HEK293 (cell line): ENCODE data around the gene CSAD.
A peak's percentile ranks its signal among the peaks of the same experiment; 100 is the strongest.

Source experiments
- CTCF ChIA-PET: fragments of 350-600 bp; formaldehyde crosslinking; extraction: SDS; loops from one replicate; lab custom pipeline; 2021; ENCODE audit warnings: antibody characterized with exemption; lab: Yijun Ruan, JAX
- POLR2A ChIA-PET: fragments of 300-600 bp; formaldehyde crosslinking; extraction: SDS; loops from one replicate; lab custom pipeline; 2020; ENCODE audit warnings: antibody characterized with exemption, inconsistent platforms; lab: Yijun Ruan, JAX
- H3K27ac ChIP-seq: fragments of 200-500 bp; sonication (Bioruptor generic); 2 replicates; pipeline ENCODE4 v1.5.1; 2014; ENCODE audit warnings: low read depth, low read length, control low read depth, inconsistent platforms; ENCODE audit errors: extremely low read depth
- H3K36me3 ChIP-seq, 2 experiments: fragments of 200-500 bp in 1 of 2; sonication (Bioruptor generic) in 1 of 2; 1 replicate in 1 of 2; 2 replicates in 1 of 2; pipeline ENCODE4 v1.5.1; 2014 to 2017; ENCODE audit warnings: inconsistent platforms in 2 of 2, low read length in 2 of 2; ENCODE audit not compliant: control insufficient read depth in 2 of 2, insufficient read depth in 1 of 2
- H3K4me1 ChIP-seq: fragments of 200-500 bp; sonication (Bioruptor generic); 2 replicates; pipeline ENCODE4 v1.5.1; 2014; ENCODE audit warnings: mild to moderate bottlenecking, low read length, inconsistent platforms; ENCODE audit not compliant: control insufficient read depth, insufficient read depth
- H3K4me3 ChIP-seq: 2 replicates; pipeline ENCODE4 v1.5.1; 2011; ENCODE audit warnings: low read depth, mild to moderate bottlenecking, control low read depth, low read length, moderate library complexity
- H3K9me3 ChIP-seq: fragments of 200-500 bp; sonication (Bioruptor generic); 2 replicates; pipeline ENCODE4 v1.5.1; 2014; ENCODE audit warnings: low read depth, low read length, inconsistent platforms; ENCODE audit not compliant: control insufficient read depth, insufficient read depth
- IKZF3 ChIP-seq: fragments of 450-650 bp; IDR thresholded peaks from 2 replicates; pipeline ENCODE4 v1.5.0; 2018; ENCODE audit warnings: missing biosample characterization, mild to moderate bottlenecking, missing genetic modification characterization, moderate library complexity
- KLF8 ChIP-seq: fragments of 450-650 bp; formaldehyde crosslinking; IDR thresholded peaks from 2 replicates; pipeline ENCODE4 v1.5.1; 2016; ENCODE audit warnings: missing biosample characterization, missing genetic modification characterization
- PRDM1 ChIP-seq: fragments of 450-650 bp; formaldehyde crosslinking; IDR thresholded peaks from 2 replicates; pipeline ENCODE4; 2016; ENCODE audit warnings: missing biosample characterization, missing genetic modification characterization
- RBAK ChIP-seq: fragments of 450-650 bp; formaldehyde crosslinking; IDR thresholded peaks from 2 replicates; pipeline ENCODE4 v1.5.1; 2016; ENCODE audit warnings: missing biosample characterization, missing genetic modification characterization
- SCRT1 ChIP-seq: fragments of 450-650 bp; formaldehyde crosslinking; IDR thresholded peaks from 2 replicates; pipeline ENCODE4 v1.5.1; 2016; ENCODE audit warnings: missing biosample characterization, missing genetic modification characterization, borderline replicate concordance
- SCRT2 ChIP-seq: fragments of 450-650 bp; formaldehyde crosslinking; IDR thresholded peaks from 2 replicates; pipeline ENCODE4 v1.5.1; 2016; ENCODE audit warnings: missing biosample characterization, missing genetic modification characterization
- ZBTB21 ChIP-seq: fragments of 450-650 bp; formaldehyde crosslinking; IDR thresholded peaks from 2 replicates; pipeline ENCODE4 v1.5.1; 2017; ENCODE audit warnings: missing biosample characterization, missing genetic modification characterization
- ZBTB7A ChIP-seq: fragments of 450-650 bp; formaldehyde crosslinking; IDR thresholded peaks from 2 replicates; pipeline ENCODE4 v1.5.1; 2016; ENCODE audit warnings: low read depth, missing biosample characterization, missing genetic modification characterization
- ZEB2 ChIP-seq: fragments of 450-650 bp; formaldehyde crosslinking; IDR thresholded peaks from 2 replicates; pipeline ENCODE4 v1.5.1; 2016; ENCODE audit warnings: missing biosample characterization, missing genetic modification characterization
- ZIC2 ChIP-seq: fragments of 450-650 bp; formaldehyde crosslinking; IDR thresholded peaks from 2 replicates; pipeline ENCODE4 v1.5.1; 2016; ENCODE audit warnings: missing biosample characterization, missing genetic modification characterization
- ZNF239 ChIP-seq: fragments of 450-650 bp; formaldehyde crosslinking; IDR thresholded peaks from 2 replicates; pipeline ENCODE4 v1.5.1; 2016; ENCODE audit warnings: missing biosample characterization, missing genetic modification characterization
- ZNF324 ChIP-seq: fragments of 450-650 bp; formaldehyde crosslinking; IDR thresholded peaks from 2 replicates; pipeline ENCODE4 v1.5.1; 2016; ENCODE audit warnings: missing biosample characterization, missing genetic modification characterization
- ZNF366 ChIP-seq: fragments of 450-650 bp; formaldehyde crosslinking; conservative IDR thresholded peaks from 2 replicates; pipeline ENCODE4 v1.5.1; 2016; ENCODE audit warnings: missing biosample characterization, missing genetic modification characterization
- ZNF48 ChIP-seq: fragments of 450-650 bp; formaldehyde crosslinking; IDR thresholded peaks from 2 replicates; pipeline ENCODE4 v1.5.1; 2016; ENCODE audit warnings: missing biosample characterization, missing genetic modification characterization
- ZNF529 ChIP-seq: fragments of 450-650 bp; formaldehyde crosslinking; IDR thresholded peaks from 2 replicates; pipeline ENCODE4 v1.5.1; 2017; ENCODE audit warnings: missing genetic modification characterization, missing biosample characterization; ENCODE audit not compliant: insufficient replicate concordance
- ZNF530 ChIP-seq: fragments of 450-650 bp; formaldehyde crosslinking; IDR thresholded peaks from 2 replicates; pipeline ENCODE4 v1.5.1; 2016; ENCODE audit warnings: low read depth, missing biosample characterization, missing genetic modification characterization
- ZNF555 ChIP-seq: fragments of 450-650 bp; formaldehyde crosslinking; conservative IDR thresholded peaks from 2 replicates; pipeline ENCODE4 v1.5.1; 2017; ENCODE audit warnings: missing biosample characterization, mild to moderate bottlenecking, missing genetic modification characterization, inconsistent platforms
- ZNF585B ChIP-seq: fragments of 450-650 bp; formaldehyde crosslinking; IDR thresholded peaks from 2 replicates; pipeline ENCODE4 v1.5.1; 2016; ENCODE audit warnings: missing biosample characterization, missing genetic modification characterization
- ZNF600 ChIP-seq: fragments of 450-650 bp; formaldehyde crosslinking; IDR thresholded peaks from 2 replicates; pipeline ENCODE4 v1.5.1; 2016; ENCODE audit warnings: missing biosample characterization, missing genetic modification characterization
- ZNF626 ChIP-seq: fragments of 450-650 bp; sonication (Bioruptor Pico); formaldehyde crosslinking; IDR thresholded peaks from 2 replicates; pipeline ENCODE4 v1.5.1; 2018; ENCODE audit warnings: missing biosample characterization, missing genetic modification characterization, inconsistent platforms
- ZNF664 ChIP-seq: fragments of 450-650 bp; formaldehyde crosslinking; IDR thresholded peaks from 2 replicates; pipeline ENCODE4 v1.5.1; 2016; ENCODE audit warnings: missing biosample characterization, missing genetic modification characterization
- ZNF707 ChIP-seq: fragments of 450-650 bp; formaldehyde crosslinking; IDR thresholded peaks from 2 replicates; pipeline ENCODE4 v1.5.1; 2016; ENCODE audit warnings: missing biosample characterization, missing genetic modification characterization
- ZNF792 ChIP-seq: fragments of 450-650 bp; formaldehyde crosslinking; IDR thresholded peaks from 2 replicates; pipeline ENCODE4 v1.5.1; 2016; ENCODE audit warnings: missing biosample characterization, missing genetic modification characterization
- ZNF837 ChIP-seq: fragments of 450-650 bp; formaldehyde crosslinking; IDR thresholded peaks from 2 replicates; pipeline ENCODE4 v1.5.1; 2016; ENCODE audit warnings: missing biosample characterization, missing genetic modification characterization
- TF ChIP-seq, protein P1 (sequence below): fragments of 450-650 bp; formaldehyde crosslinking; IDR thresholded peaks from 2 replicates; pipeline ENCODE4 v1.5.1; 2016; ENCODE audit warnings: missing biosample characterization, missing genetic modification characterization
- TF ChIP-seq, protein P2 (sequence below): IDR thresholded peaks from 2 replicates; pipeline ENCODE4 v1.6.1; 2011; ENCODE audit warnings: mild to moderate bottlenecking, low read depth, low read length, borderline replicate concordance
- TF ChIP-seq, protein P3 (sequence below): fragments of 450-650 bp; formaldehyde crosslinking; IDR thresholded peaks from 2 replicates; pipeline ENCODE4 v1.5.1; 2016; ENCODE audit warnings: missing biosample characterization, missing genetic modification characterization
- TF ChIP-seq, protein P4 (sequence below): fragments of 450-650 bp; formaldehyde crosslinking; IDR thresholded peaks from 2 replicates; pipeline ENCODE4 v1.5.1; 2016; ENCODE audit warnings: missing biosample characterization, missing genetic modification characterization

Gene CSAD

DNA sequence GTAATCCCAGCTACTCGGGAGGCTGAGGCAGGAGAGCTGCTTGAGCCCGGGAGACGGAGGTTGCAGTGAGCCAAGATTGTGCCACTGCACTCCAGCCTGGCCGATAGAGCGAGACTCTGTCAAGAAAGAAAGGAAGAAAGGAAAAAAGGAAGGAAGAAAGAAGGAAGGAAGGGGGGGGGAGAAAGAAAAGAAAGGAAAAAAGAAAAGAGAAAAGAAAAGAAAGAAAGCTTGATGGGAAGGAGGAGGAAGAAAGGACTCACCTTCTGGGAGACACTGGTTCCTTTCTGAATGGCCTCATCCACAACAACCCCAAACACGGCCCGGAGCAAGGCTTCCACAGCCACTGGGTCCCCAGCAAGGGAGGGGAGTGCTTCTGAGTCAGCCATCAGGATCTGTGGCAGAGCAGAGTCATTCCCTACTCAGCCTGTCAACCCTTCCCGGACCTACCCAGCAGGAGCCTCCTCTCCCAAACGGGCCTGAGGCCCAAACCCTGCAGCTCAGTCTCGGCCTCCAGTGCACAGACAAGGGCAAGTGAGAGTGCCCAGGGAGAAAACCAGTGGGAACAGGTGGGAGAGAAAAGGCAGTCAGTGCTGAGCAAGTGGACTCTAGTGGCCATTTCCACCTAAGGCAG lies 7.5 kb downstream of the CSAD start:
- TF ChIP-seq ZIC2 (tag by site-specific recombination) (peak; percentile 45), ZNF707 (tag by site-specific recombination) (no peak), PRDM1 (tag by site-specific recombination) (peak; percentile 92), ZNF626 (no peak), KLF8 (tag by site-specific recombination) (no peak), IKZF3 (0 out of 2 replicates have a peak, but pooled peaks have one; percentile 12), ZNF585B (tag by site-specific recombination) (no peak), ZNF529 (tag by site-specific recombination) (no peak), ZNF366 (tag by site-specific recombination) (peak; percentile 91), ZNF324 (tag by site-specific recombination) (no peak), RBAK (no peak), SCRT2 (tag by site-specific recombination) (no peak), ZBTB21 (tag by site-specific recombination) (0 out of 2 replicates have a peak, but pooled peaks have one; percentile 16), ZNF600 (tag by site-specific recombination) (peak; percentile 97), ZNF664 (tag by site-specific recombination) (no peak), ZEB2 (tag by site-specific recombination) (no peak), ZNF239 (no peak), SCRT1 (tag by site-specific recombination) (no peak), ZNF792 (tag by site-specific recombination) (no peak), ZNF555 (tag by site-specific recombination) (no peak), ZNF48 (tag by site-specific recombination) (no peak), ZNF837 (tag by site-specific recombination) (no peak), ZBTB7A (tag by site-specific recombination) (no peak), ZNF530 (tag by site-specific recombination) (no peak)
- TF ChIP-seq, protein P1, sequence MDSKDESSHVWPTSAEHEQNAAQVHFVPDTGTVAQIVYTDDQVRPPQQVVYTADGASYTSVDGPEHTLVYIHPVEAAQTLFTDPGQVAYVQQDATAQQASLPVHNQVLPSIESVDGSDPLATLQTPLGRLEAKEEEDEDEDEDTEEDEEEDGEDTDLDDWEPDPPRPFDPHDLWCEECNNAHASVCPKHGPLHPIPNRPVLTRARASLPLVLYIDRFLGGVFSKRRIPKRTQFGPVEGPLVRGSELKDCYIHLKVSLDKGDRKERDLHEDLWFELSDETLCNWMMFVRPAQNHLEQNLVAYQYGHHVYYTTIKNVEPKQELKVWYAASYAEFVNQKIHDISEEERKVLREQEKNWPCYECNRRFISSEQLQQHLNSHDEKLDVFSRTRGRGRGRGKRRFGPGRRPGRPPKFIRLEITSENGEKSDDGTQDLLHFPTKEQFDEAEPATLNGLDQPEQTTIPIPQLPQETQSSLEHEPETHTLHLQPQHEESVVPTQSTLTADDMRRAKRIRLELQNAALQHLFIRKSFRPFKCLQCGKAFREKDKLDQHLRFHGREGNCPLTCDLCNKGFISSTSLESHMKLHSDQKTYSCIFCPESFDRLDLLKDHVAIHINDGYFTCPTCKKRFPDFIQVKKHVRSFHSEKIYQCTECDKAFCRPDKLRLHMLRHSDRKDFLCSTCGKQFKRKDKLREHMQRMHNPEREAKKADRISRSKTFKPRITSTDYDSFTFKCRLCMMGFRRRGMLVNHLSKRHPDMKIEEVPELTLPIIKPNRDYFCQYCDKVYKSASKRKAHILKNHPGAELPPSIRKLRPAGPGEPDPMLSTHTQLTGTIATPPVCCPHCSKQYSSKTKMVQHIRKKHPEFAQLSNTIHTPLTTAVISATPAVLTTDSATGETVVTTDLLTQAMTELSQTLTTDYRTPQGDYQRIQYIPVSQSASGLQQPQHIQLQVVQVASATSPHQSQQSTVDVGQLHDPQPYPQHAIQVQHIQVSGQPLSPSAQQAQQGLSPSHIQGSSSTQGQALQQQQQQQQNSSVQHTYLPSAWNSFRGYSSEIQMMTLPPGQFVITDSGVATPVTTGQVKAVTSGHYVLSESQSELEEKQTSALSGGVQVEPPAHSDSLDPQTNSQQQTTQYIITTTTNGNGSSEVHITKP = peak; percentile 63
- TF ChIP-seq, protein P2, sequence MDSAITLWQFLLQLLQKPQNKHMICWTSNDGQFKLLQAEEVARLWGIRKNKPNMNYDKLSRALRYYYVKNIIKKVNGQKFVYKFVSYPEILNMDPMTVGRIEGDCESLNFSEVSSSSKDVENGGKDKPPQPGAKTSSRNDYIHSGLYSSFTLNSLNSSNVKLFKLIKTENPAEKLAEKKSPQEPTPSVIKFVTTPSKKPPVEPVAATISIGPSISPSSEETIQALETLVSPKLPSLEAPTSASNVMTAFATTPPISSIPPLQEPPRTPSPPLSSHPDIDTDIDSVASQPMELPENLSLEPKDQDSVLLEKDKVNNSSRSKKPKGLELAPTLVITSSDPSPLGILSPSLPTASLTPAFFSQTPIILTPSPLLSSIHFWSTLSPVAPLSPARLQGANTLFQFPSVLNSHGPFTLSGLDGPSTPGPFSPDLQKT = no peak
- TF ChIP-seq, protein P3, sequence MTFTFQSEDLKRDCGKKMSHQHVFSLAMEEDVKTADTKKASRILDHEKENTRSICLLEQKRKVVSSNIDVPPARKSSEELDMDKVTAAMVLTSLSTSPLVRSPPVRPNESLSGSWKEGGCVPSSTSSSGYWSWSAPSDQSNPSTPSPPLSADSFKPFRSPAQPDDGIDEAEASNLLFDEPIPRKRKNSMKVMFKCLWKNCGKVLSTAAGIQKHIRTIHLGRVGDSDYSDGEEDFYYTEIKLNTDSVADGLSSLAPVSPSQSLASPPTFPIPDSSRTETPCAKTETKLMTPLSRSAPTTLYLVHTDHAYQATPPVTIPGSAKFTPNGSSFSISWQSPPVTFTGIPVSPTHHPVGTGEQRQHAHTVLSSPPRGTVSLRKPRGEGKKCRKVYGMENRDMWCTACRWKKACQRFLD (tag by site-specific recombination) = no peak
- TF ChIP-seq, protein P4, sequence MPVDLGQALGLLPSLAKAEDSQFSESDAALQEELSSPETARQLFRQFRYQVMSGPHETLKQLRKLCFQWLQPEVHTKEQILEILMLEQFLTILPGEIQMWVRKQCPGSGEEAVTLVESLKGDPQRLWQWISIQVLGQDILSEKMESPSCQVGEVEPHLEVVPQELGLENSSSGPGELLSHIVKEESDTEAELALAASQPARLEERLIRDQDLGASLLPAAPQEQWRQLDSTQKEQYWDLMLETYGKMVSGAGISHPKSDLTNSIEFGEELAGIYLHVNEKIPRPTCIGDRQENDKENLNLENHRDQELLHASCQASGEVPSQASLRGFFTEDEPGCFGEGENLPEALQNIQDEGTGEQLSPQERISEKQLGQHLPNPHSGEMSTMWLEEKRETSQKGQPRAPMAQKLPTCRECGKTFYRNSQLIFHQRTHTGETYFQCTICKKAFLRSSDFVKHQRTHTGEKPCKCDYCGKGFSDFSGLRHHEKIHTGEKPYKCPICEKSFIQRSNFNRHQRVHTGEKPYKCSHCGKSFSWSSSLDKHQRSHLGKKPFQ (tag by site-specific recombination) = no peak
- H3K4me1 ChIP-seq = peaks cover 18% of the 10 kb centered on the region
- POLR2A ChIA-PET = no interaction called here
- no peaks in the 10 kb centered on the region for H3K9me3 ChIP-seq
- H3K27ac ChIP-seq = no peak overlapping the region
- H3K36me3 ChIP-seq = peaks cover 0 to 17% of the 10 kb centered on the region in 2 experiments; a peak in 2 of 3 replicates
- CTCF ChIA-PET = interaction anchor here (0.6 to 6.2 kb wide), 4 partner anchors 14 to 121 kb away, joined by 3 to 52 read pairs (median 3); no protein-coding TSS in a partner anchor
- H3K4me3 ChIP-seq = no peak overlapping the region
